Effector memory CD4-positive, alpha-beta T cell (primary cell): Measurements from ENCODE around the gene LAMTOR4.
"Not testable (repeated sequence)": the region's sequence is repeated elsewhere in the genome, so short reads cannot be mapped to it uniquely, and the experiment has no call there.

Experiments used
- DNase-seq, 3 donors: peaks; one replicate each; pipeline ENCODE4 v3.0.0-alpha.2; 2020
- H3K27ac ChIP-seq: 2 replicates; pipeline ENCODE4 v1.7.0; 2013; ENCODE audit warnings: mild to moderate bottlenecking, low read length, moderate library complexity; ENCODE audit not compliant: insufficient read depth, poor library complexity, severe bottlenecking
- H3K27me3 ChIP-seq: replicated peaks from 2 replicates; pipeline ENCODE4 v1.7.0; 2013; ENCODE audit warnings: mild to moderate bottlenecking, low read length; ENCODE audit not compliant: insufficient read depth, control insufficient read depth, poor library complexity, severe bottlenecking
- H3K36me3 ChIP-seq: 2 replicates; pipeline ENCODE4 v1.7.0; 2013; ENCODE audit warnings: mild to moderate bottlenecking, low read length, moderate library complexity; ENCODE audit not compliant: control insufficient read depth, insufficient read depth
- H3K4me1 ChIP-seq: 2 replicates; pipeline ENCODE4 v1.7.0; 2013; ENCODE audit warnings: low read length, mild to moderate bottlenecking; ENCODE audit not compliant: control insufficient read depth, insufficient read depth, poor library complexity, severe bottlenecking
- H3K4me3 ChIP-seq: 2 replicates; pipeline ENCODE4 v1.7.0; 2013; ENCODE audit warnings: low read length, low read depth, mild to moderate bottlenecking; ENCODE audit not compliant: insufficient read depth, poor library complexity, severe bottlenecking
- H3K9me3 ChIP-seq: 2 replicates; pipeline ENCODE4 v1.7.0; 2013; ENCODE audit warnings: mild to moderate bottlenecking, low read length, moderate library complexity; ENCODE audit not compliant: control insufficient read depth

Gene LAMTOR4

DNA sequence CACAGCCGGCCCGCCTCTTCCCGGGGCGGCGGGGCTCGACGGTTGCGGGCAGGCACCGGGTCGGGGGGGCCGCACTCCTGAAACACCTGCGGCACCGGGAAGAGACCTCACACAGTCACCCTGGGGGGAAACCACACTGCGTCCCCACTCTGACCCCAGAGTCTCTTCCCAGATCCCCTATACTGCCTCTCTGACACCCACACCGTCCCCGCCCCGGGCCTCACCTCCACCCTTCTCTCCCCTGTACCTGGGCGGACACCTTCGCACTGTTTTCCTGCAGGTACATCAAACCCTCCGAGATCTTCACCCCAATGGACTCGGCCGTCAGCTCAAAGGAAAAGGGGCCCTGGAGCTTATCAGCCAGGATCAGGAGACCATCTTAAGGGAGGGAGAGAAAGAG lies 23.1 kb downstream of the LAMTOR4 start:
- Histone ChIP-seq H3K27me3 (no peaks in the 10 kb centered on the region), H3K36me3 (no peaks in the 10 kb centered on the region), H3K4me1 (peaks cover 31% of the 10 kb centered on the region), H3K9me3 (no peaks in the 10 kb centered on the region), H3K4me3 (peak overlapping the region; percentile 37), H3K27ac (no peak overlapping the region)
- DNase-seq, result peak in 1 of 3 donors; percentile 13

DNA sequence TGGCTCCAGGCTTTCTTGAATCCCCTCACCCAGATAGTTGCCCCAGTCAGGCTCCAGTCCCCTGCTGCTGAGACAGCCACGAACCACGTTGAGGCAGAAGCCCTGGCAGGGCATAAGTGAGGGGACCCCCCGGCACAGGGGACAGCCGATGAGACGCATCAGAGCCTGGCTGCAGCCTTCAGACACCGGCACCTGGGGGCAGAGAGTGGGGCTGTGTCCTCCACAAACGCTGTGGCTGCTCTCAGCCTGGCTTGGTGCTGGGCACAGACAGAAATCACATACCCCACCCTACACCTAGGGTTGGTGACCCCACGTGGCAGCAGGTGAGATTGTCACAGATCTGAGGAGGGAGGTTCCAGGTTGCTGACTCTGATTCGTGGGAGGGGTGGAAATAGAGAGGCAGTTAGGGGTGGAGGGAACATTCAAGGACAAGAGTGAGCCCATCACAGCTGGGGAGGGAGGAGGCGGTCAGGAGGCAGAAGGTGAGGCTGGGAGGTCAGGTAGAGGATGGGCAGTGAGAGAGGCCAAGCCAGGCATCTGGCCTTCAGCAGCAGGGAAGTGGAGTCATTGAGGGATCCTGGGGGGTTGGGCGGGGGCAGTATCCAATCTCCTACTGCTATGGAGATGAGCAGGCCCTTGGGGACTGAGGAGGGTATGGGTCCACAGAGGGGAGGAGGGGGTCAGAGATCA lies 25.2 kb downstream of the LAMTOR4 start:
- H3K9me3 ChIP-seq, result no peaks in the 10 kb centered on the region
- no peaks in the 10 kb centered on the region for H3K27me3 ChIP-seq
- H3K36me3 ChIP-seq, result no peaks in the 10 kb centered on the region
- no peak overlapping the region for H3K27ac ChIP-seq
- H3K4me1 ChIP-seq, result peaks cover 19% of the 10 kb centered on the region
- no peak overlapping the region for H3K4me3 ChIP-seq
- no peak for DNase-seq

DNA sequence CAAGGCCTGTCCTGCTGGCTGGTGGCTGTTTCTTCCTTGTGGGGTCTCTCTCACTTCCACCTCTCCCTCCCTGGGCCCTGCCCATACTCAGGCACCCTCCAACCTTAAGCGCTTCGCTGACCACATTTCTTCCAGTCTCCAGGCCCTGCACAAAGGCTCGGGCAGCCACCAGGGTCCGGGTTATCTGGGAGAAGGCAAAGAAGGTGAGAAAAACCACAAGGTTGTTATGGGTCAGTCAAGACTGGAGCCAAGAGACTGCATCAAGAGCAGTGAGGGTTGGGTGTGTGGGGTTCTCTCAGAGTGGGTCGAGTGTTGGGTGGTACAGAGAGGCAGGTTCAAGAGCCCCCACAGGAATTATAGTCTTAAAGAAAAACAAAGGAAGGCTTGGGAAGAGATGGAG lies 25.9 kb downstream of the LAMTOR4 start:
- Histone ChIP-seq H3K36me3 (no peaks in the 10 kb centered on the region), H3K4me1 (peaks cover 16% of the 10 kb centered on the region), H3K27ac (no peak overlapping the region), H3K9me3 (no peaks in the 10 kb centered on the region), H3K27me3 (no peaks in the 10 kb centered on the region), H3K4me3 (no peak overlapping the region)
- DNase-seq, result no peak

DNA sequence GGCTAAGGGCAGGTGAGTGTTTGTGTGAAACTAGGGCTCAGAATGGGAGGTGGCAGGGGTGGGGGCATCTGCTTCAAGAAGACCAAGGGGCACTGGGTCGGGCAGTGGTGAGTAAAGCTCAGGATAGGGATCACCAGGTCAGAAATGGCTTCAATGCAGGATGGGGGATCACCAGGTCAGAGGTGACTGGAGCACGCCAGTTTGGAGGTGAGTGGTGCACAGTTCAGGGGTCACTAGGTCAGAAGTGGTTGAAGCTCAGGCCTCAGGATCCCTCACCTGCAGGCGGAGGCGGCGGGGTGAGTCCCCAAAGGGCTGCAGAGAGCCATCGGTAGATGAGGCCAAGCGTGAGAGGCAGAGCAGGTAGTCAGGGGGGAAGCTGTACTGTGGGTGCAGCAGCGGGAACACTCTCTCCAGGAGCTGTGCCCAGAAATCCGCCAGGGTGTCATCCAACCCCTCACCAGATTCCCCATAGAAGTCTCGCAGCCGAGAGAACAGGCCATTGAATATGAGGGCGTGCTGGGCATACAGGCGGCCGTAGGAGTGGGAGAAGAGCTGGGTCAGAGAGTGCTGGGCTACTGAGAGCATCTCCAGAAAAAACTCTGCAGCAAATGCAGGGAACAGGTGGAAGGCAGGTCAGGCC lies 26.7 kb downstream of the LAMTOR4 start:
- Histone ChIP-seq H3K27ac (no peak overlapping the region), H3K4me1 (peaks cover 17% of the 10 kb centered on the region), H3K27me3 (no peaks in the 10 kb centered on the region), H3K36me3 (no peaks in the 10 kb centered on the region), H3K9me3 (no peaks in the 10 kb centered on the region), H3K4me3 (no peak overlapping the region)
- DNase-seq, result no peak

DNA sequence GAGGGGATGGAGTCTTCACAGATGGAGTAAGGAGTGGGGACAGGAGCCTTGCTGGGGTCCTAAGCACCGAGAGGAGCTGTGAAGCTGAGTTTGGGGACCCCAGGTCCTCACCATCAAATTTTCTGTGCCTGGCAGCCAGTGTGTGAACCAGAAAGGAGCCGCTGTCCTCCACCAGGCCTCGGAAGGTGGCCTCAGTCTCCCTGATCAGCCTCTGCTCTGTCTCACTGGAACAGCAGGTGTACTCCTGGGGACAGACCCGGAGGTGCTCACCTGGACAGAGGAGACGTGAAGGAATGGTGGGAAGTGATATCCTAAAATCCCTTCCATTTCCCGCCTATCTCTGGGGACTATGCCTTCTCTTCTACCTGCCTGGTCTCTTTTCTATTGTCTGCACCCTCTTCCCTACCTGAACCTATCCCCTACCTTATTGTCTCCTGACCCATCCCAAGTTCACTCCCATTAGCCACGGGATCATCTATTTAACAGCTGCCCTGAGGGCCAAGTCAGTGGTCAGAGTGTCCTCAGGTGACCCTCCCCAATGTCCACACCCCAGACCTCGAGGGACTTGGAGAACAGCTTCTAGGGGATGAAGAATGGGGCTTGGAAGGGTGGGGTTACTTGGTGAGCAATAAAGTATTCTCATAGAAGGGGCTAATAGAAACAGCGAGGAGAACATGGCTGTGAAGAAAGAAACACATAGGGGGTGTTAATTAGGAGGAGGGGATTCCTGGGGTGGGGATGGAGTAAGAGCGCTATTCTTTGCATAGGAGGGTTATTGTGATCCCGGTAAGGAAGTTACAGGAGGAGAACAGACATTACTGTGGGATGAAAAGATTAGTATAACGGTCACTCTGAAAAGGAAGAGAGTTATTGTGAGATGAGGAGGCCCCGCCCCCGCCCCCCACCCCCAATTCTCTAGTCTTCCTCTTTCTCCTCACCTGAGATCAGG lies 27.7 kb downstream of the LAMTOR4 start:
- DNase-seq, result no peak
- peak overlapping the region; percentile 66 for H3K4me3 ChIP-seq
- H3K36me3 ChIP-seq, result no peaks in the 10 kb centered on the region
- no peaks in the 10 kb centered on the region for H3K9me3 ChIP-seq
- peak overlapping the region; percentile 2 for H3K27ac ChIP-seq
- H3K4me1 ChIP-seq, result peaks cover 15% of the 10 kb centered on the region
- H3K27me3 ChIP-seq, result no peaks in the 10 kb centered on the region

DNA sequence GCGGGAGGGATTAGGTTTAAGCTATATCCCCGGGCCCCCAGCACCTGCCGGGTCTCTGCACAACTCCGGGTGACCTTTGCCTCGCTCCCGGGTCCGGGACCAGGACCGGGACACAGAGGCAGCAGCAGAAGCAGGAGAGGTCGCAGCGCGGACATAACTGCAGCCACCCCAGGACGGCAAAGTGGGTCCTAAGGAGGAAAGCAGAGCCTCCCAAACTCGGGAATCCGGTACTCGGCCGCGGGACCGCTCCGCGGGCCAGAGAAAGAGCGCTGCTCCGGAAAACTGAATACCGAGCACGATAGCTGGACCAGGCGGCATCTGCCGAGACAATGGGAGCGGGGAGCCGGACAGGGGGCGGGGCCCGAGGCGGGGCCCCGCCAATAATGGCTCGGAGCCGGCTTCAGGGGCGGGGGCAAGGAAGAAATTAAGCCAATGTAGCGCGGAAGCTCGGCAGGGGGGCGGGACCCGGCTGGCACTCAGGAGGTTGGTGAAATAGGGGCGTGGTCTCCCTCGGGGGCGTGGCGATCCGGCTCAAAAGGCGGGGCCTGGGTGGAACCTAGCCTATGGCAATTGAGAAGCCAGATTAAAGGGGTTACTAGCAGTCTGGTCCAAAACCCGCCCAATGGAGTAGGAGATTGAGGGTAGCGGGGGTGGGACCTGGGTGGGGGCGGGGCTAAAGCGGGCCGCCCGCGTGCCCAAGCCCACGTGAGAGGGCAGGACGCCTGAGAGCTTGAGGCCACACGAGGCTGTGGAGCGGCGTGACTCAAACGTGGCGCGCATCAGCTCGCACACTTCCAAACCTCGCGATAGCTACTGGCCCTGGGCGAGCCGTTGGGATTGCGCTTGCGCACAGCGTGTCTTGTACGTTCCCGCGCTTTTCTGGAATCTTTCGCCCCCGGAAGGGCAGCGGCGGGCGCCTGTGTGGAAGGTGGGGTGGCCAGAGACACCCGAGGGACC lies 28.6 kb downstream of the LAMTOR4 start, which contains the start of the genes GPC2 and STAG3:
Gene GPC2 (minus strand): TSS at position 337 of the 957 bp plus-strand sequence. CDS start 182 bp downstream, at position 155.
Gene STAG3 (plus strand): TSS at position 874 of the 957 bp plus-strand sequence. CDS start 2,639 bp downstream, outside the sequence.
- Histone ChIP-seq H3K4me1 (peaks cover 15% of the 10 kb centered on the region), H3K27me3 (no peaks in the 10 kb centered on the region), H3K27ac (peak within 1 kb of the TSS; percentile 2), H3K36me3 (no peaks in the 10 kb centered on the region), H3K4me3 (peak within 1 kb of the TSS; percentile 66), H3K9me3 (no peaks in the 10 kb centered on the region)
- peak; percentile 96 to 97 (median 97) for DNase-seq

DNA sequence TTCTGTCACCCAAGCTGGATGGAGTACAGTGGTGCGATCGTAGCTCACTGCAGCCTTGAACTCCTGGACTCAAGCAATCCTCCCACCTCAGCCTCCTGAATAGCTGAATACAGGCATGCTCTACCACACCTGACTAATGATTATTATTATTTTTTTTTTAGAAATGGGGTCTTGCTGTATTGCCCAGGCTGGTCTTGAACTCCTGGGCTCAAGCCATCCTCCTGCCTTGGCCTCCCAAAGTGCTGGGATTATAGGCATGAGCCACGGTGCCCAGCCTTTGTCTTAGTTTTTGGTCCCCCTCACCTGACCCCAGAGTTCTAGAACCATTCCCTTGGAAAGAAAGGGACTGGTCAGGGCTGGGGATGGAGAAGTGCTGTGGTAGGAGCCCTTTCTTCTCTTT lies 31.4 kb downstream of the LAMTOR4 start:
- H3K27ac ChIP-seq, H3K36me3 ChIP-seq, H3K27me3 ChIP-seq, H3K9me3 ChIP-seq, DNase-seq, H3K4me3 ChIP-seq: not testable (repeated sequence)
- peaks cover 15% of the 10 kb centered on the region for H3K4me1 ChIP-seq

DNA sequence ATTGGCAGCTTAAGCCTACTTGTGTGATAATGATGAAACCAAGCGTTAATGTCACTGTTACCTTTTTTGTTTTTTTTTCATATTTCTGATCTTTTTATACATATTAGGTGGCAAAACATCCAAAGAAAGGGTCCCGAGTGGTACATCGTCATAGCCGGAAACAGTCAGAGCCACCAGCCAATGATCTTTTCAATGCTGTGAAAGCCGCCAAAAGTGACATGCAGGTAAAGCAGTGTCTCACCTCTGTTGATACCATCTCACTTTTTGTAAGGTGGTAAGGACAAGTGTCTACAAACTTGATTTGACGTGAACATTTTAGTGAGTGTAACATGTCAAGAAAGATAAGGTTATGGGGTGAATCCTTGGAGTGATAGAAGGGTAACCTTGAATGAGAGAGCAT lies 33.9 kb downstream of the LAMTOR4 start:
- not testable (repeated sequence) for H3K4me3 ChIP-seq, H3K27me3 ChIP-seq, H3K9me3 ChIP-seq, H3K4me1 ChIP-seq, H3K36me3 ChIP-seq, DNase-seq, H3K27ac ChIP-seq

DNA sequence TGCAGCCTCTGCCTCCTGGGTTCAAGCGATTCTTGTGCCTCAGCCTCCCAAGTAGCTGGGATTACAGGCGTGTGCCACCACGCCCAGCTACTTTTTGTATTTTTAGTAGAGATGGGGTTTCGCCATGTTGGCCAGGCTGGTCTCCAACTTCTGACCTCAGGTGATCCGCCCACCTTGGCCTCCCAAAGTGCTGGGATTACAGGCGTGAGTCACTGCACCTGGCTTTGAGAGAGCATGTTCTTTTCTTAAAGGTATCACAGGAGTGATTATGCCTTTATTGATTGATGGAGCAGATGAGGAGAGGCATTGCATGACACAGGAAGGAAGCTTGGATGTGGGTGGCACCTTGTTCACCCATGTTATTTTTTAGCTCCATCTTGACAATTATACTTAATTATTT lies 34.4 kb downstream of the LAMTOR4 start:
- H3K4me3 ChIP-seq, H3K9me3 ChIP-seq, H3K36me3 ChIP-seq, H3K4me1 ChIP-seq, H3K27ac ChIP-seq, DNase-seq, H3K27me3 ChIP-seq: not testable (repeated sequence)
